Loucy (cell line): ENCODE measurements around the gene LUC7L.

Experiments used
- H2AFZ ChIP-seq: fragments of 200-600 bp; sonication (generic); 2 replicates; pipeline ENCODE4 v1.6.0; 2016; ENCODE audit warnings: antibody characterized with exemption, mild to moderate bottlenecking, low read length, moderate library complexity
- H3F3A ChIP-seq: fragments of 200-600 bp; 2 replicates; pipeline ENCODE4 v1.6.0; 2016; ENCODE audit warnings: antibody characterized with exemption, low read depth, mild to moderate bottlenecking
- H3K27me3 ChIP-seq: fragments of 200-600 bp; sonication (generic); 2 replicates; pipeline ENCODE4 v1.6.1; 2014; ENCODE audit warnings: low read length, mild to moderate bottlenecking; ENCODE audit not compliant: insufficient read depth, poor library complexity, severe bottlenecking
- H3K36me3 ChIP-seq: fragments of 200-600 bp; sonication (generic); 2 replicates; pipeline ENCODE4 v1.6.1; 2016; ENCODE audit warnings: low read length; ENCODE audit not compliant: insufficient read depth
- H3K4me1 ChIP-seq: fragments of 200-600 bp; sonication (generic); 2 replicates; pipeline ENCODE4 v1.5.1; 2014; ENCODE audit warnings: low read length, mild to moderate bottlenecking; ENCODE audit not compliant: insufficient read depth, poor library complexity, severe bottlenecking
- H3K4me2 ChIP-seq: fragments of 200-600 bp; sonication (generic); 2 replicates; pipeline ENCODE4 v1.6.0; 2014; ENCODE audit warnings: antibody characterized with exemption, low read length, low read depth, mild to moderate bottlenecking; ENCODE audit not compliant: poor library complexity, severe bottlenecking
- H3K4me3 ChIP-seq: fragments of 200-600 bp; sonication (generic); 2 replicates; pipeline ENCODE4 v1.5.1; 2014; ENCODE audit warnings: low read length, mild to moderate bottlenecking, mixed read lengths; ENCODE audit not compliant: poor library complexity, severe bottlenecking
- H3K79me2 ChIP-seq: fragments of 200-600 bp; sonication (generic); 2 replicates; pipeline ENCODE4 v1.6.1; 2014; ENCODE audit warnings: low read length; ENCODE audit not compliant: insufficient read depth
- H3K9ac ChIP-seq: fragments of 200-600 bp; sonication (generic); 2 replicates; pipeline ENCODE4 v1.6.0; 2014; ENCODE audit warnings: mild to moderate bottlenecking, low read depth, low read length, moderate library complexity; ENCODE audit not compliant: poor library complexity, severe bottlenecking
- H3K9me2 ChIP-seq: fragments of 200-600 bp; sonication (generic); replicated peaks from 2 replicates; pipeline ENCODE4 v1.6.1; 2016; ENCODE audit warnings: low read depth, low read length, mixed read lengths
- H3K9me3 ChIP-seq: fragments of 200-600 bp; sonication (generic); 2 replicates; pipeline ENCODE4 v1.6.1; 2014; ENCODE audit warnings: mild to moderate bottlenecking, antibody characterized with exemption, low read length, low read depth; ENCODE audit not compliant: insufficient read depth
- H4K20me1 ChIP-seq: fragments of 200-600 bp; sonication (generic); 2 replicates; pipeline ENCODE4 v1.6.0; 2014; ENCODE audit warnings: antibody characterized with exemption, low read length, mild to moderate bottlenecking; ENCODE audit not compliant: insufficient read depth, poor library complexity, severe bottlenecking
- CTCF ChIP-seq: fragments of 200-600 bp; sonication (generic); conservative IDR thresholded peaks from 2 replicates; pipeline ENCODE4 v1.5.1; 2014; ENCODE audit warnings: mild to moderate bottlenecking, antibody characterized with exemption, low read length
- EZH2phosphoT487 ChIP-seq: fragments of 200-600 bp; IDR thresholded peaks from 2 replicates; pipeline ENCODE4 v1.6.1; 2018; ENCODE audit warnings: antibody characterized with exemption, mild to moderate bottlenecking, moderate library complexity, borderline replicate concordance

LUC7L gene

GRCh38 chr16:275786-276232 is 46.6 kb upstream of the LUC7L start, which contains the start of gene RGS11:
Gene RGS11, minus strand, starts transcription at chr16:275944. Its CDS starts 33 bp downstream, at chr16:275911.
- no peak within 1 kb of the TSS for H2AFZ ChIP-seq
- no peaks in the 10 kb centered on the region for H3K36me3 ChIP-seq
- no peaks in the 10 kb centered on the region for H3K79me2 ChIP-seq
- H3K4me1 ChIP-seq: peaks cover 8% of the 10 kb centered on the region
- H3F3A ChIP-seq: no peaks in the 10 kb centered on the region; the same call in 1 of the 2 replicates
- no peak within 1 kb of the TSS for H3K4me3 ChIP-seq
- H3K9me3 ChIP-seq: no peaks in the 10 kb centered on the region
- H3K9ac ChIP-seq: no peak within 1 kb of the TSS
- H3K4me2 ChIP-seq: no peak within 1 kb of the TSS
- H3K9me2 ChIP-seq: no peaks in the 10 kb centered on the region
- H3K27me3 ChIP-seq: no peaks in the 10 kb centered on the region
- no peaks in the 10 kb centered on the region for H4K20me1 ChIP-seq
- TF ChIP-seq CTCF: no peak
- no peak for TF ChIP-seq EZH2phosphoT487

GRCh38 chr16:275041-275641 is 45.9 kb upstream of the LUC7L start:
- H3K36me3 ChIP-seq: no peaks in the 10 kb centered on the region
- no peaks in the 10 kb centered on the region; the same call in 1 of the 2 replicates for H3F3A ChIP-seq
- no peak overlapping the region for H3K4me3 ChIP-seq
- H3K4me1 ChIP-seq: peaks cover 8% of the 10 kb centered on the region
- H3K4me2 ChIP-seq: no peak overlapping the region
- no peaks in the 10 kb centered on the region for H3K79me2 ChIP-seq
- H3K9ac ChIP-seq: no peak overlapping the region
- TF ChIP-seq CTCF: no peak
- TF ChIP-seq EZH2phosphoT487: no peak
- no peaks in the 10 kb centered on the region for H3K9me3 ChIP-seq
- H3K27me3 ChIP-seq: no peaks in the 10 kb centered on the region
- H4K20me1 ChIP-seq: no peaks in the 10 kb centered on the region
- H2AFZ ChIP-seq: no peak overlapping the region
- no peaks in the 10 kb centered on the region for H3K9me2 ChIP-seq

GRCh38 chr16:273547-274421 is 44.5 kb upstream of the LUC7L start:
- H3K9ac ChIP-seq: no peak overlapping the region
- H3F3A ChIP-seq: no peaks in the 10 kb centered on the region
- H3K27me3 ChIP-seq: no peaks in the 10 kb centered on the region
- H3K79me2 ChIP-seq: no peaks in the 10 kb centered on the region
- no peak overlapping the region for H2AFZ ChIP-seq
- H3K4me3 ChIP-seq: no peak overlapping the region
- H3K36me3 ChIP-seq: no peaks in the 10 kb centered on the region
- TF ChIP-seq CTCF (no peak), EZH2phosphoT487 (no peak)
- no peak overlapping the region for H3K4me2 ChIP-seq
- H3K9me3 ChIP-seq: no peaks in the 10 kb centered on the region
- H4K20me1 ChIP-seq: no peaks in the 10 kb centered on the region
- H3K4me1 ChIP-seq: peaks cover 4% of the 10 kb centered on the region
- H3K9me2 ChIP-seq: no peaks in the 10 kb centered on the region
